GM19324 (cell line): Measurements from ENCODE around the gene C3orf22.

Experiments used
- ATAC-seq: cut with Tn5 transposase; IDR thresholded peaks from one replicate; pipeline ENCODE4 v1.9.1; 2021; ENCODE audit warnings: mild to moderate bottlenecking, moderate library complexity; ENCODE audit not compliant: unreplicated experiment, low FRiP score

The C3orf22 gene

DNA sequence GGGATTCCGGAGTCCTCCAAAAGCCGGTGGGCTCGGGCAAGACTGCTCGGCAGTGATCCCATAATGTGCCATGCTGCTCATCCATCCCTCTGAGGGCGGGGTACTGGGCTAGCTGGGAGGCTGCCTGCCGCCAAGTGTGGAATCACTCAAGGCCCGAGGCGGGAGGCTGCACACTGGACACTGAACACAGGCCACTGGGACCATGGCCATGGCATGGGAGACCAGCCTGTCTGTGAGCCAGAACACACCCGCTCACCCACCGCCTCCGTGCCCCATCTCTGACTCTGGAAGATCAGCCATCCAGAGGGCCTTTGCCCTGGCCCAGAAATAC is 1.4 kb downstream of the C3orf22 start:
- no peak for ATAC-seq

- ATAC-seq = no peak
Measured at GRCh38 chr3:126556637-126557414, 1.9 kb downstream of the C3orf22 start.

- no peak for ATAC-seq
Measured at GRCh38 chr3:126555795-126556636, 2.7 kb downstream of the C3orf22 start.

DNA sequence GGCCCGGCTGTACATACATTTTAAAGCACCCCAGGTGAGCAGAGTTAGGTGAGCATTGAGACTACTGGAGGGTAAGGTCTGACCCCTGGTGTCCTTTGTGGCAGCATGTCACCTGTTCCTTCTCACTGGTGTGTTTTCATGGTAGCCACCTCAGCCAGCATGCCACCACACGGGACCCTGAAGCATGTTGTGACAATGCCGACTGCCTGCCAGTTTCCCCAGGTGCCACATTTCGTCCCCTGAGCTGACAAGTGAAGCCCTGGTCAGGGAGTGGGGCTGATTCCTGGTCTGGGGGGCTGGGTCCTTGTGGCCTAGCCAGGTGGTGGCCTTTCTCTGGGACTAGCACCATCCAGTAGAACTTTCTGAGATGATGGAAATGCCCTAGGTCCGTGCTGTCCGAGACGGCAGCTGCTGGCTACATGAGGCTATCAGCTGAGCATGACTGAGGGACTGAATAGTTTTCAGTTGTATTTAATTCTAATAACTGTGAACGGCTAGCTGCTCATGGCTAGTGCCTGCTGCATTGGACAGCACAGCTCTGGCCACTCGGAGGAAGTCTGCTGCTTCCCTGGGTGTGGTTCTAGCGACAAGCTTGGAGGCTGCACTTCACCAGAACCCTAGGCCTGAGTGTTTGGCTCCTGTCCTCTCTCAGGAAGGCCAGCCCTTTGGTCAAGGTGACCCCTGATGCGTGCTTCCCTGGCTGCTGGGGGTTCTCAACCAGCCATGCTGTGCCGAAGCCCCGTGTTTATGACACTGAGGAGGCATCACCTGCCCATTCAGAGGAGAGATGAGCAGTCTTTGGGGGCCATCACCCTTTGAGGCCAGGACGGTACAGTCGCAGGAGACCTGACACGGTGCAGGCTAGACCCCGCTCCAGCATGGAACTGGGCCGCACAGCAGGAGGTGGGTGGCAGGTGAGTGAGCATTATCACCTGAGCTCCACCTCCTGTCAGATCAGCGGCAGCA is 3.9 kb downstream of the C3orf22 start:
- ATAC-seq = no peak

- ATAC-seq = no peak
Measured at GRCh38 chr3:126553284-126554084, 5.2 kb downstream of the C3orf22 start.

- no peak for ATAC-seq
Measured at GRCh38 chr3:126552688-126553283, 5.9 kb downstream of the C3orf22 start.

DNA sequence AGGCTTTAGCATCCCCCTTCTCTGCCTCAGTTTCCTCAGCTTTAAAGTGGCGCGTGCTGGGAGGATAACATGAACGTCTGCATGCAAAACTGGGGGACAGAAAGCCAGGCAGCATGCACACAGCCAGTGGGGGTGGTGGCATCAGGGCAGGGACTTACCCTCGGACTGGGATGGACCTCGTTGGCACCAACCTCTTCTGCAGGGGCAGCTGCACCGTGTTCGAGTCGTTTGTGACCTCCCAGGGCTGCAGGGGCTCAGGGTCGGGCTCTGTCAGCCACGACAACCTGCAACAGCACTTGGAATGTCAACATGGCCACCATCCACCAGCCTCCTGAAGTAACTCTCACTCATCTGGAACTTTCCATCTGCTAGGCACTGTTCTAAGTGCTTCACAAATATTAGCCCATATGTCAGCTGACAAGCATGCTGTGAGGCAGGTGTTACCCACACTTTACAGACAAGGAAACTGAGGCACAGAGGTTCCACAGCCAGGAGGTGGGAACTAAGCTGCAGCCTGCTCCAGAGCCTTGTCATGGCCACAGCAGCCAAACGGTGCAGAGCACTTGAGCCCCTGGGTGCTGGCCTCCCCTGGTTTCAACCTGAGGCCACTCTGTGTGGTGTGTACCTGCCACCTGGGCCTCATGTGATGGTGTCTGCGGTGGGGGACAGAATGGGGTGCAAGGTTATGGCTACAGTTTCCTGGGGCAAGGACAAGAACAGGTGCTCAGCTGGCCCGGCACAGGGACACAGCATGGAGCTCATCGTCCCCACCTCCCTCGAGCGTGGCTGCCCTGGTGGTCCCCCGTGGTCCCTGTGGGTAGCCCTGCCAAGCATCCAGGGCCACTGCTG is 6.7 kb downstream of the C3orf22 start:
- no peak for ATAC-seq

DNA sequence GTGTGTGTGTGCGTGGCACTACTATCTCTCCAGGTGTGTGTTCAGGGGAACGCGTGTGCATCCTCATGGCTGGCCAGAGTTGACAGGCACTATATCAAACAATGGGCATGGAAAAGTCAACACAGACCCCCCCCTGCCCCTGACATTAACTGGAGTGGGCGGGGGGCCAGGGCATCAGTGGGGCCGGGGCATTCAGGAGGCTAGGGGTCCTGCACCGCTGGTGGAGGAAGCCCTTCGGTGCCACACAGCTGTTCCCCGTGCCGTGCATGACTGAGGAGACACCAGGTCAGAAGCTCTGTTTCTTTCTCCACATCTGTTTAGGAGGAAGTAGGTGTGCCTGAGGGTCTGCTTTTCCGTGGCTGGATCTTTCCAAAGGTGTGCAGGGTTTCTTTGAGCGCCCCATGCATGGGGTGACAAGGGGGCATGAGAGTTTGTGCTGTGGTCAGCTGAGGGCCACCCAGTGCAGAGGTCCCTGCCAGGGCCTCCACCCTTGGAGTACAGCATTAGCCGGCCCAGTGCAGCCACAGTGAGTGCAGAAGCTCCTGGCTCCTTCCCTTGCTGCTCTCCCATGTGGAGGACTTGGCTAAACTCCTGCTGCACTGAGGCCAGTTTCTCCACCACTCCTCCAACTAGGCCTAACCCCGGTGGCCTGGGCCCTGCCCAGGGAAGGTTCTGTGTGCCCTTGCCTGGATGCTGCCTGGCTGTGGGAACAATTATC is 7.5 kb downstream of the C3orf22 start:
- no peak for ATAC-seq

DNA sequence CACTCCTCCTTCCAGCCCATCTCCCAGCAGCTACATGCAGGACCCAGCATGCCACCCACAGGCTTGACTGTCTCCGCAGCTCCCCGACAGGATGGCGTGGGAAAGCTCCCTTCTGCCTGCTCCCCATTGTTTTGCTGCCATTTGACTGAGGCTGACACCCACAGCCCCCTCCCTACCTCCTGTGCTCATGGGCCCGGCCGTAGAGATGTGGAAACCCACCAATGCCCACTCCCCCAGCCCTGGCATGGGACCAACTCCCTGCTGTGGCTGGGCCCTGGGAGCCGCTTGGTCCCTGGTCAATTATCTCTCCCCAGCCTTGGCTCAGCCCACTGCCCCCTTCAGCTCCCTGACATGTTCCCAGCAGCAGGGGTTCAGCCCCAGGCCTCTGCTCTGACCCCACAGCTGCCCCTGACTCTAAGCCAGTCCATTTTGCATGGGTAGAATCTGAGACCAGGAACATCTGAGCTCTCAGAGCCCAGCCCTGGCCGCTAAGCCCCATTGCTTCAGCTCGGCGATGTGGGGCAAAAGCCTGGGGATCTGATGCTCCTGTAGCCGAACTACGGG is 8.2 kb downstream of the C3orf22 start:
- no peak for ATAC-seq

DNA sequence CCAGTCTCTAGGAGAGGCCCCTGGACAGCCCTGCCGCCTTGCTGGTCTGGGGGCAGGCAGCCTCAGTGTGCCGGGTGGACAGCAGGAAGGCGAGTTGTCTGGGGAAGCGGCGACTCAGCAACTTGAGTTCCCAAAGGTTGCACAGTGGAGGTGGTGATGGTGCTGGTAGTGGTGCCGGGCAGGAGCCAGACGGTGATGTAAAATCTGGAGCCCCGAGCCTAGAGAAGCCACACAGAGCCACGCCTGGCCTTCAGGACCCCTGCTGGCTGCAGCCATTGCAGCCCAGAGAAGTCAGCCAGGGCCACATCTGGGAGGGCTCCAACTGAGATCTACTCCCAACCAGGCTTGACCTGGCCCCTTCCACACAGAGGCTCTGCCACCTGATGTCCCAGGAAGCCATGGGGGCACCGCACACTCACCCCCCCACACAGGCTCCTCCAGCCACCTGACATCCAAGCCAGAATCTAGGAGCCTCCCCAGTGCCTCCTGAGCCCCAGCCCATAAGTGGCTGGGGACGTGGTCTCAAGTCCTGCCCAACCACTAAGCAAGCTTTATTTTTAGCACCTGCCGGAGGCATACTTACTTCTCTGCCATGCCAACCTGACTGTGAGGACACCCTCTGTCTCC is 8.8 kb downstream of the C3orf22 start:
- no peak for ATAC-seq

- no peak for ATAC-seq
Measured at GRCh38 chr3:126548556-126549466, 9.9 kb downstream of the C3orf22 start.

GRCh38 chr3:126547721-126548120 is 11.0 kb downstream of the C3orf22 start:
- ATAC-seq = no peak

DNA sequence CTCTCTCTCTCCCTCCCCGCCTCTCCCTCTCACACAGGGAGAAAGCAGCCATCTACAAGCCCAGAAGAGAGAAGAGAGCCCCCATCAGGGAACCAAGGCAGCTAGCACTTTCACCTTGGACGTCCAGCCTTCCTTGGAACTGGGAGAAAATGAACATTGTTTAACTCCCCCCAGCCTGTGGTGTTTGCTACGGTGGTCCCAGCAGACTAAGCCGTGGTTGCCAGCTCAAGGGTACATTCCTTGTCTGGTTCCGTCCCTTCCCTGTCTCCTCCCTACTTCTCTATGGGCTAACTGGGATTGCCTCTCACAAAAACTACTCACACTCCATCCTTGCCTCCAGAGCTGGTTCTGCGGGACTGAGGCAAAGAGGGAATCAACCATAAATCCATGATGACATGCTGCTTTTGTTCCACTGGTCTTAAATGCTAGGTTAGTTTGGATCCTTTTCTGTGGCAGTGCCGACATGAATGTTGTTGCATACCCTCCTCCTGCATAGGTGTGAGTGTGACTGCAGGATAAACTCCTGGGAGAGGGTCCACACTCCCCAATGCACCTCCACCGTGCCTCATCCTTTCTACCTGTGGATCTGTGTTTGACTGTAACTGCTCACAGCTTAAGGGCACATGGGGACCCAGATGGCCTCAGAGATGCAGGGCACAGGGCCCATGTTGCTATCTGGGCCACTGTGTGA is 12.0 kb downstream of the C3orf22 start:
- no peak for ATAC-seq

DNA sequence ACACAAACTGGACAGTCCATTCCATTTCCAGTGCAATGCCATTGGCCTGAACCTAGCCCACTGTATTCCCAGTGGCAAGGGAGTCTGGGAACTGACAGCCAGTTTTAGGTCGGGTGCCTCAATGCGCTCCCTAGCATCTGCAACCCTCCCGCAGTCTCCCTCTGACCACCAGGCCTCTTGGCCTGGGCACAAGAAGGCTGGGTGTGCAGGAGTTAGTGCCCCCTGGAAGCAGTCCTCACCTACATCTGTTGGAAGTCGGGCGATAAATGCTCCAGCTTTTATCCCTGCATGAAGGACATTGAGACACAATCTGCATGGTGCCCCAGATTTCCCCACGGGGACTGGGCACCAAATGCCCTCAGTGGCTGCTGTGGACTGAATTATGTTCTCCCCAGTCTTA is 12.7 kb downstream of the C3orf22 start:
- no peak for ATAC-seq

DNA sequence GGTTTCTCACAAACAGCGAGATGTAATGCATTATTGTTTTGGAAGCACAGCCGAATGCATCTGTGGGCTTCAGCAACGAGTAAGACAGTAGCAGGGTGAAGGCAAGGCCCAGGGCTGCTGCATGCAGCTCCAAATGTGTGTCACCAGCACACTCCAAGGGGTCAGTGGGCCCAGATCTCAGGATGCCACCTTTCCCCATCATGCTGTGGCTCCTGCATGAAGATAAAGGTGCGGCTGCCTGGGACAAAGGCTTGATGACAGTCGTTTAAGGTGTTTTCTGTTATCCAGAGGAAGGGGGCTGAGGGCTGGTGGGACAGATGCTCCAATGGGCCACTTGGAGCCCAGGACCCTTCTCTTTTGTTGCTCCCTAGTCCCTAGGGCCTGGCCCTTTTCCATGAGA is 13.2 kb downstream of the C3orf22 start:
- ATAC-seq = no peak
